ENCODE results near the gene GLTPD2.

Gene GLTPD2

DNA sequence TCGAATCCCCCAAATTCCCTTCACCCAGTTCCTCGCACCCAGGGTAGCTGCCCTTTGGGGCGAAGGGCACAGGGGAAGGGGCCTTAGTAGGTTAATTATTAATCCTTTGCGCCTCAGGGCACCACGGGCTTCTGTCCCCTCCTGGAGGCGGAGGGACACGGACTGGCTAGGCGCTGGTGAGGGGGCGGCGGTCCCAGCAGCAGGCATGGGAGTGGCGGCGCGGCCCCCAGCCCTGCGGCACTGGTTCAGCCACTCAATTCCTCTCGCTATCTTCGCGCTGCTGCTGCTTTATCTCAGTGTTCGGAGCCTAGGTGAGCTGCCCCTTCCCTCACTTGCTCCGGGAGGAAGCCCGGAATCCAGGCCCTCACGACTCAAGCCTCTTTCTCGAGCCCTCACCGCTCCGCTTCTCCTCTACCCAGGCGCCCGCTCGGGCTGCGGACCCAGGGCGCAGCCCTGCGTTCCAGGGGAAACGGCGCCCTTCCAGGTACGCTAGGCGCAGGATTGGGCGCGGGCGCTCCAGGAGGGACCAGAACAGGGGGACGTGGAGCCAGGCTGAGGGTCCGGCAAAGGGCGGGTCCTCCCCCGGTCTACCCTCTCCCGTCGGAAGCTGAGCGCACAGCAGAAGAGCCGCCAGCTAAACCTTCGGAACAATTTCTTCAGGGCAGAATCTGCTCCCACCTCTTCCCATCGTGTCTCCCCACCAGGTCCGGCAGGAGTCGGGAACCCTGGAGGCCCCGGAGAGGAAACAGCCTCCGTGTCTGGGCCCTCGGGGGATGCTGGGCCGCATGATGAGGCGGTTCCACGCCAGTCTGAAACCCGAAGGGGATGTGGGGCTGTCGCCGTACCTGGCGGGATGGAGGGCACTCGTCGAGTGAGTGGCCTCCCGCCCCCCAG lies at the start of gene GLTPD2:
GLTPD2 (plus strand) TSS at position 158 of the 894 bp plus-strand sequence; CDS start at position 206, 48 bp downstream.
- Histone ChIP-seq H3K27me3 (ENCODE audit: control insufficient read depth in 2 of 2, insufficient read depth in 2 of 2, low read length in 2 of 2) (peaks cover 3 to 4% of the 10 kb centered on the region in 2 donors), H3K4me3 (ENCODE audit: low read length in 2 of 2) (peak within 1 kb of the TSS; percentile 68 to 87), H3K36me3 (ENCODE audit: control insufficient read depth in 2 of 2, insufficient read depth in 2 of 2, low read length in 2 of 2) (no peaks in the 10 kb centered on the region)

DNA sequence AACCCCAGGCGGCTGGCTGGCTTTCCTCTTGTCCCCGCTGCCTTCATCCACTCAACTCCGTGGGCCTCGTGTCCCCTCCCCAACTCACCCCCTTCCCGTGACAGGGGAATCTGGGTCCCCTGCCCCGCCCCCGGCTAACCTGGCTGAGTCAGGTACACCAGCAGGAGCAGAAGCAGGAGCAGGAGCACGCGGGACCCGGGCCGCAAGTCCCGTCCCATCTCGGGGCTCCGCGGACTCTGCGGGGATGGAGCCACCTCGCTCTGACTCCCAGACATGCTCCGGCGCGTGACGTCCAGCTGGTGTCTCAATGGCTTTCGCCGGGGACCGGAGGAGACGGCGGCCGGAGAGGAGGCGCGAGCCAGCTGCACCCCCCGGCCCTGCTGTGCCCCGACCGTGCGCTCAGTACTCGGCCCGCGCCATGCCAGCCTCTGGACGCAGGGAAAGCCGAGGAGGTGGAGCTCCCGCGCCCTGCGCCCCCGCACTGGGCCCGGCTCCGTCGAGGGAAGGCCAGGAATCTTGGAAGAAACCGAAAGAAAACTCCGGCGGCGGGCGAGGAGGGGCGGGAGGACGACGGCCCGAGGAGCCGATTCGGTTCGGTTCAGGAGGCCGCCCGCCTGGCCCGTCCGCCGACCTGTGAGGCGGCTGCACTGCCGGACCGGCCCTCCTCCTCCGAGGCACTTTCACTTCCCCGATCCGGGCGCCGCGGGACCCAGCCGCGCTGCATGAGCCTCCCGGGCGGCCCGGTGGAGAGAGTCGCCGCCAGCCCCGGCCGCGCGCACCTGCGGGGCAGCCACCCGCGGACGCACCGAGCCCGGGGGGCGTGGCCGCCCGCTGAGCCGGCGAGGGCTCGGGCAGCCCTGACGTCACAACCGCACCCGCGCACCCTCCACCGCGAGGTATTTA lies 49.4 kb upstream of the GLTPD2 start, which contains the start of the genes CXCL16 and ZMYND15:
CXCL16 (minus strand) TSS at position 807 of the 903 bp plus-strand sequence; CDS start at position 218, 589 bp downstream.
ZMYND15 (plus strand) TSS at position 712 of the 903 bp plus-strand sequence. CDS start 716 bp downstream, outside the sequence.
- Histone ChIP-seq H3K27ac (ENCODE audit: low read depth in 2 of 2, low read length in 2 of 2) (peak within 1 kb of the TSS; percentile 56 to 65), H3K4me3 (ENCODE audit: low read length in 2 of 2) (peak within 1 kb of the TSS; percentile 76 to 82), H3K4me1 (ENCODE audit: control insufficient read depth in 2 of 2, insufficient read depth in 2 of 2, low read length in 2 of 2) (peaks cover 8 to 12% of the 10 kb centered on the region in 2 donors), H3K9me3 (ENCODE audit: control insufficient read depth in 2 of 2, low read length in 2 of 2) (no peaks in the 10 kb centered on the region), H3K36me3 (ENCODE audit: control insufficient read depth in 2 of 2, insufficient read depth in 2 of 2, low read length in 2 of 2) (peaks cover 0 to 5% of the 10 kb centered on the region in 2 donors), H3K9ac (ENCODE audit: low read depth in 1 of 2, low read length in 2 of 2) (peak within 1 kb of the TSS; percentile 63 to 74), H3K27me3 (ENCODE audit: control insufficient read depth in 2 of 2, insufficient read depth in 2 of 2, low read length in 2 of 2) (peaks cover 0 to under 1% of the 10 kb centered on the region in 2 donors)

More for the DNA sequence above, at the start of gene GLTPD2:
- Histone ChIP-seq H3K4me1 (ENCODE audit: control insufficient read depth in 2 of 2, insufficient read depth in 2 of 2, low read length in 2 of 2) (peaks cover 16 to 27% of the 10 kb centered on the region in 2 donors), H3K27ac (ENCODE audit: low read depth in 2 of 2, low read length in 2 of 2) (peak within 1 kb of the TSS; percentile 95 to 96), H3K9ac (ENCODE audit: low read depth in 1 of 2, low read length in 2 of 2) (peak within 1 kb of the TSS; percentile 82 to 89), H3K9me3 (ENCODE audit: control insufficient read depth in 2 of 2, low read length in 2 of 2) (no peaks in the 10 kb centered on the region)

DNA sequence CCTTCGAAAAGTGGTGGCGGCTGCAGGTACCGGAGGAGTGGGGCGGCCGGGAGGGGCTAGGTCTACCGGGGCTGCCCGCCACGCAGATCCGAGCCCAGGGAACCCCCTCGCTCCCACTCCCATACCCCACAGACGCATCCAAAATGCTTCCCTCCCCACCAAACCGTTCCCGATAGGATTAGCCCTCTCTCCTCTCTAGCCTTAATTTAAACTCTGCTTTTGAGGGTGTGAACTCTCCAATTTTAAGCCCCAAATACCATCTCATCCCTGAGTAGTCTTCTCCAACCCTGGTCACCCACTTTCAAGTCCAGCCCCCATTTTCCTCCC lies 48.8 kb upstream of the GLTPD2 start:
- peak overlapping the region in 1 of 2 donors; percentile 65 for H3K27ac ChIP-seq (ENCODE audit: low read depth in 2 of 2, low read length in 2 of 2)
- H3K9me3 ChIP-seq (ENCODE audit: control insufficient read depth in 2 of 2, low read length in 2 of 2) = no peaks in the 10 kb centered on the region
- H3K9ac ChIP-seq (ENCODE audit: low read depth in 1 of 2, low read length in 2 of 2) = peak overlapping the region; percentile 63 to 74
- peaks cover 8 to 14% of the 10 kb centered on the region in 2 donors for H3K4me1 ChIP-seq (ENCODE audit: control insufficient read depth in 2 of 2, insufficient read depth in 2 of 2, low read length in 2 of 2)
- H3K36me3 ChIP-seq (ENCODE audit: control insufficient read depth in 2 of 2, insufficient read depth in 2 of 2, low read length in 2 of 2) = peaks cover 0 to 1% of the 10 kb centered on the region in 2 donors
- peaks cover 0 to 5% of the 10 kb centered on the region in 2 donors for H3K27me3 ChIP-seq (ENCODE audit: control insufficient read depth in 2 of 2, insufficient read depth in 2 of 2, low read length in 2 of 2)
- H3K4me3 ChIP-seq (ENCODE audit: low read length in 2 of 2) = peak overlapping the region; percentile 76 to 82

DNA sequence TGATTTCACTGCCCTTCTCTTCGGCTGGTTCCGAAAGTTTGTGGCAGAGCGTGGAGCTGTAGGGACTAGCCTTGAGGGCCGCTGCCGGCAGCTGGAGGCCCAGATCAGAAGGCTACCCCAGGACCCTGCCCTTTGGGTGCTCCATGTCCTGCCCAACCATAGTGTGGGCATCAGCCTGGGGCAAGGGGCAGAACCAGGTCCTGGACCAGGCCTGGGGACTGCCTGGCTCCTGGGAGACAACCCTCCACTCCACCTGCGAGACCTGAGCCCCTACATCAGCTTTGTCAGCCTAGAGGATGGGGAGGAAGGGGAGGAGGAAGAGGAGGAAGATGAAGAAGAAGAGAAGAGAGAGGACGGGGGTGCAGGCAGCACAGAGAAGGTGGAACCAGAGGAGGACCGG lies 48.2 kb upstream of the GLTPD2 start:
- Histone ChIP-seq H3K9ac (ENCODE audit: low read depth in 1 of 2, low read length in 2 of 2) (no peak overlapping the region), H3K9me3 (ENCODE audit: control insufficient read depth in 2 of 2, low read length in 2 of 2) (no peaks in the 10 kb centered on the region), H3K27ac (ENCODE audit: low read depth in 2 of 2, low read length in 2 of 2) (no peak overlapping the region), H3K4me1 (ENCODE audit: control insufficient read depth in 2 of 2, insufficient read depth in 2 of 2, low read length in 2 of 2) (peaks cover 8 to 18% of the 10 kb centered on the region in 2 donors), H3K4me3 (ENCODE audit: low read length in 2 of 2) (no peak overlapping the region), H3K27me3 (ENCODE audit: control insufficient read depth in 2 of 2, insufficient read depth in 2 of 2, low read length in 2 of 2) (peaks cover 0 to 5% of the 10 kb centered on the region in 2 donors), H3K36me3 (ENCODE audit: control insufficient read depth in 2 of 2, insufficient read depth in 2 of 2, low read length in 2 of 2) (no peaks in the 10 kb centered on the region)

DNA sequence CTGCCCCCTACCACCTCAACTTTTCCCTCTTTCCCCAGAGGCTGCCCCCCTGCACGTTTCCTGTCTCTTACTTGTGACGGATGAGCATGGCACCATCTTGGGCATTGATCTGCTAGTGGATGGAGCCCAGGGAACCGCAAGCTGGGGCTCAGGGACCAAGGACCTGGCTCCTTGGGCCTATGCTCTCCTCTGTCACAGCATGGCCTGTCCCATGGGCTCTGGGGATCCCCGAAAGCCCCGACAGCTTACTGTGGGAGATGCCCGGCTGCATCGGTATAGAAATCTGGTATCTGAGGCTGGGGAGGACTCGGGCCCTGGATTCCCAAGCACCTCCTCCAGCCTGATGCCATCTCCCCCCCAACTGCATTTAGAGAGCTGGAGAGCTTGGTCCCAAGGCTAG lies 47.2 kb upstream of the GLTPD2 start:
- no peak overlapping the region for H3K4me3 ChIP-seq (ENCODE audit: low read length in 2 of 2)
- peaks cover 8 to 18% of the 10 kb centered on the region in 2 donors for H3K4me1 ChIP-seq (ENCODE audit: control insufficient read depth in 2 of 2, insufficient read depth in 2 of 2, low read length in 2 of 2)
- H3K27ac ChIP-seq (ENCODE audit: low read depth in 2 of 2, low read length in 2 of 2) = no peak overlapping the region
- H3K9ac ChIP-seq (ENCODE audit: low read depth in 1 of 2, low read length in 2 of 2) = no peak overlapping the region
- peaks cover 0 to 5% of the 10 kb centered on the region in 2 donors for H3K27me3 ChIP-seq (ENCODE audit: control insufficient read depth in 2 of 2, insufficient read depth in 2 of 2, low read length in 2 of 2)
- no peaks in the 10 kb centered on the region for H3K36me3 ChIP-seq (ENCODE audit: control insufficient read depth in 2 of 2, insufficient read depth in 2 of 2, low read length in 2 of 2)
- no peaks in the 10 kb centered on the region for H3K9me3 ChIP-seq (ENCODE audit: control insufficient read depth in 2 of 2, low read length in 2 of 2)

DNA sequence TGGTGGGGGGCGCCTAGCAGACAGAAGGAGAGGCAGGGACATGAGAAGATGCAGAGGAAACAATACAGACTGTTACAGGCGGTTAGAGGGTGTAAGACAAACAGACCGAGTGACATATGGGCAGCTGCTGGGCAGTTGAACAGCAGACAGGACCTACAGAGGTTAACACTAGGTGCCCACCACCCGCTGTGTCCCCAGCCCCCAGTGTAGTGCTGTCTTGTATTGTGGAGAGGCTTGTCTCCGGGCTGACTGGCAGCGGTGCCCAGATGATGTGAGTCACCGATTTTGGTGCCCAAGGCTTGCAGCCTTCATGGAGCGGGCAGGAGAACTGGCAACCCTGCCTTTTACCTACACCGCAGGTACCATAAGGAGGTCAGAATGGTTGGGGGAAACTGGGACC lies 46.6 kb upstream of the GLTPD2 start:
- H3K36me3 ChIP-seq (ENCODE audit: control insufficient read depth in 2 of 2, insufficient read depth in 2 of 2, low read length in 2 of 2) = no peaks in the 10 kb centered on the region
- H3K27me3 ChIP-seq (ENCODE audit: control insufficient read depth in 2 of 2, insufficient read depth in 2 of 2, low read length in 2 of 2) = peaks cover 0 to 5% of the 10 kb centered on the region in 2 donors
- no peaks in the 10 kb centered on the region for H3K9me3 ChIP-seq (ENCODE audit: control insufficient read depth in 2 of 2, low read length in 2 of 2)
- H3K4me1 ChIP-seq (ENCODE audit: control insufficient read depth in 2 of 2, insufficient read depth in 2 of 2, low read length in 2 of 2) = peaks cover 8 to 18% of the 10 kb centered on the region in 2 donors
- H3K27ac ChIP-seq (ENCODE audit: low read depth in 2 of 2, low read length in 2 of 2) = no peak overlapping the region
- no peak overlapping the region for H3K4me3 ChIP-seq (ENCODE audit: low read length in 2 of 2)
- no peak overlapping the region for H3K9ac ChIP-seq (ENCODE audit: low read depth in 1 of 2, low read length in 2 of 2)

DNA sequence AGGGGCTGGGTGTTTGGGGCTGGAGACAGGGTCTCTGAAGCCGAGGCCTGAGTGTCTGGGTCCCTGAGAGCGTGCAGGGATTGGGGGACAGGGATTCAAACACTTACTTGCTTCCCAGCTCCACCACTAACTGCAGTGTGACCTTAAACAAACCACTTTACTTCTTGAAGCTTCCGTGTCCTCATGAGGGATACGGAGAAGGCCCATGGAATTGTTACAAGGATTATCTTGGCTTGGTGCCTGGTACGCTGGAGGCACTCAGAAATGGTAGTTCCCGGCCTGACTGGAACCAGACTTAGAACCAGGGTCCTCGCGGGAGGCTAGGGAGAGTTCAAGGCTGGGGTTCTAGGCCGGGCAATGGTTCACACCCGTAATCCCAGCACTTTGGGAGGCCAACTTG lies 46.1 kb upstream of the GLTPD2 start:
- Histone ChIP-seq H3K27me3 (ENCODE audit: control insufficient read depth in 2 of 2, insufficient read depth in 2 of 2, low read length in 2 of 2) (peaks cover 0 to 5% of the 10 kb centered on the region in 2 donors), H3K36me3 (ENCODE audit: control insufficient read depth in 2 of 2, insufficient read depth in 2 of 2, low read length in 2 of 2) (no peaks in the 10 kb centered on the region), H3K4me3 (ENCODE audit: low read length in 2 of 2) (no peak overlapping the region)

DNA sequence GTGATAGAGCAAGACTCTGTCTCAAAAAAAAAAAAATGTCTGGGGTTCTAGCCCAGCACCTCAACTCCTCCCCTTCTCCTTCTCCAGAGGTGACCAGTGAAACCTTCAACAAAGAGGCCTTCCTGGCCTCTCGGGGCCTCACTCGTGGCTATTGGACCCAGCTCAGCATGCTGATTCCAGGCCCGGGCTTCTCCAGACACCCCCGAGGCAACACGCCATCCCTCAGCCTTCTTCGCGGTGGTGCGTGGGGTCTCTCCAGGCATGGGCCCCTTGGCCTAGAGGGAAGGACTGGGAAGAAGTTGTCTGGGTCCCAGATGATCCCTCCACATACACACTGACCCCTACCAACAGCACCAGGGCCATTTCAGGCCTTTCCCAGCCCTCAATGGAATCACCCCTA lies 45.5 kb upstream of the GLTPD2 start:
- no peak overlapping the region for H3K9ac ChIP-seq (ENCODE audit: low read depth in 1 of 2, low read length in 2 of 2)
- H3K27me3 ChIP-seq (ENCODE audit: control insufficient read depth in 2 of 2, insufficient read depth in 2 of 2, low read length in 2 of 2) = peaks cover 0 to 5% of the 10 kb centered on the region in 2 donors
- no peaks in the 10 kb centered on the region for H3K9me3 ChIP-seq (ENCODE audit: control insufficient read depth in 2 of 2, low read length in 2 of 2)

More for the DNA sequence above, 46.1 kb upstream of the GLTPD2 start:
- peaks cover 8 to 18% of the 10 kb centered on the region in 2 donors for H3K4me1 ChIP-seq (ENCODE audit: control insufficient read depth in 2 of 2, insufficient read depth in 2 of 2, low read length in 2 of 2)
- no peak overlapping the region for H3K27ac ChIP-seq (ENCODE audit: low read depth in 2 of 2, low read length in 2 of 2)
- H3K9ac ChIP-seq (ENCODE audit: low read depth in 1 of 2, low read length in 2 of 2) = no peak overlapping the region
- H3K9me3 ChIP-seq (ENCODE audit: control insufficient read depth in 2 of 2, low read length in 2 of 2) = no peaks in the 10 kb centered on the region

DNA sequence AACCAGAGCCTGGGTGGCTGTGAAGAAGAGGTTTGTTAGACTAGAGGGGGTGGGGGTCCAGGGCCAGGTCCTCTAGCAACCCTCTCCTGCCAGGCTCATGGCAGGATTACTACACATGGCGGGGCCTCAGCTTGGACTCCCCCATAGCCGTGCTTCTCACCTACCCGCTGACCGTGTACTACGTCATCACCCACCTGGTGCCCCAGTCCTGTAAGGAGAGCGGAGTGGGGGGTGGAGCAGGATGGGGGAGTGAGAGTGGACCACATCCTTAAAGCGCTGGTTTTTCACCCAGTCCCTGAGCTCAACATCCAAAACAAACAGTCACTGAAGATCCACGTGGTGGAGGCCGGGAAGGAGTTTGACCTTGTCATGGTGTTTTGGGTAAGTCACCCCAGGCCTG lies 44.9 kb upstream of the GLTPD2 start:
- H3K36me3 ChIP-seq (ENCODE audit: control insufficient read depth in 2 of 2, insufficient read depth in 2 of 2, low read length in 2 of 2) = no peaks in the 10 kb centered on the region
- peaks cover 5 to 9% of the 10 kb centered on the region in 2 donors for H3K4me1 ChIP-seq (ENCODE audit: control insufficient read depth in 2 of 2, insufficient read depth in 2 of 2, low read length in 2 of 2)
- no peaks in the 10 kb centered on the region for H3K9me3 ChIP-seq (ENCODE audit: control insufficient read depth in 2 of 2, low read length in 2 of 2)
- no peak overlapping the region for H3K9ac ChIP-seq (ENCODE audit: low read depth in 1 of 2, low read length in 2 of 2)
- peaks cover 0 to 5% of the 10 kb centered on the region in 2 donors for H3K27me3 ChIP-seq (ENCODE audit: control insufficient read depth in 2 of 2, insufficient read depth in 2 of 2, low read length in 2 of 2)
- H3K4me3 ChIP-seq (ENCODE audit: low read length in 2 of 2) = no peak overlapping the region
- no peak overlapping the region for H3K27ac ChIP-seq (ENCODE audit: low read depth in 2 of 2, low read length in 2 of 2)

More for the DNA sequence above, 45.5 kb upstream of the GLTPD2 start:
- Histone ChIP-seq H3K4me3 (ENCODE audit: low read length in 2 of 2) (no peak overlapping the region), H3K4me1 (ENCODE audit: control insufficient read depth in 2 of 2, insufficient read depth in 2 of 2, low read length in 2 of 2) (peaks cover 8 to 16% of the 10 kb centered on the region in 2 donors), H3K36me3 (ENCODE audit: control insufficient read depth in 2 of 2, insufficient read depth in 2 of 2, low read length in 2 of 2) (no peaks in the 10 kb centered on the region), H3K27ac (ENCODE audit: low read depth in 2 of 2, low read length in 2 of 2) (no peak overlapping the region)
